Measurements from ENCODE around the gene DBX1.
A peak's percentile ranks its signal among the peaks of the same experiment; 100 is the strongest.

The DBX1 gene

DNA sequence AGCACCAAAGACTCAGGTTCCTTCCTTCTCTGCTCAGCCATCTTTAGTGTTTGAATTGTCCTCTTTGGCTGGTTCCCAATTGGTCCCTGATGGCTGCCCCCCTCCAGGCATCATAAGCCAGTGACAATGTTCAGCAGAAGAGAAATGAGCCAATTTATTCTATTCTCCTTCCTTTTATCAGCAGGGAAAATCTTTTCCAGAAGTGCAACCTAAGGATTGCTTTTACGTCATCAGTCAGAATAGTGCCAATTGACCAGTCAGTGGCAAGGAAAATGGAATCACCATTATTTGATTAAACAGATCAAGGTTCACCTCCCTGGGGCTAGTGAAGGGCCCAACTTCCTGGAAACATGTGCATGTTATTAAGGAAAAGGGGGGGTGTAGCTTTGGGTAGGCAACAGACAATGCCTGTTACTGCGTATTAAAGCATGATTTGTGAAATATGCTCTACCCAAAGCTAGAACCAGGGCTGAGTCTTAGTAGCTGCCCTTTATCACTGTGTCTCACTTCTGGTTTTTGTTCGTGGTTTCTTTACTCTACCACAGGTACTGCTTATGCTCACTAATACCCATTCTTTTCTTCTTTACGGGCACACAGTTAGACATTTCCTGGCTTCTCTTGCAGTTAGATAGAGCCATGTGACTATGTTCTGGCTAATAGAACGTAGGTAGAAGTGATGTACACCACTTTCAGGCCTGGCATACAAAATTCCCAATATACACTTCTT is 12.6 kb upstream of the DBX1 start:
- H3K27ac Mint-ChIP-seq, result no peak overlapping the region
- no peaks in the 10 kb centered on the region for H3K4me1 Mint-ChIP-seq
- ATAC-seq, result no peak
- no peaks in the 10 kb centered on the region for H3K36me3 Mint-ChIP-seq
- peaks cover 9% of the 10 kb centered on the region for H3K9me3 Mint-ChIP-seq
- no peak overlapping the region for H3K4me3 Mint-ChIP-seq
- H3K27me3 Mint-ChIP-seq, result peaks cover 42% of the 10 kb centered on the region

DNA sequence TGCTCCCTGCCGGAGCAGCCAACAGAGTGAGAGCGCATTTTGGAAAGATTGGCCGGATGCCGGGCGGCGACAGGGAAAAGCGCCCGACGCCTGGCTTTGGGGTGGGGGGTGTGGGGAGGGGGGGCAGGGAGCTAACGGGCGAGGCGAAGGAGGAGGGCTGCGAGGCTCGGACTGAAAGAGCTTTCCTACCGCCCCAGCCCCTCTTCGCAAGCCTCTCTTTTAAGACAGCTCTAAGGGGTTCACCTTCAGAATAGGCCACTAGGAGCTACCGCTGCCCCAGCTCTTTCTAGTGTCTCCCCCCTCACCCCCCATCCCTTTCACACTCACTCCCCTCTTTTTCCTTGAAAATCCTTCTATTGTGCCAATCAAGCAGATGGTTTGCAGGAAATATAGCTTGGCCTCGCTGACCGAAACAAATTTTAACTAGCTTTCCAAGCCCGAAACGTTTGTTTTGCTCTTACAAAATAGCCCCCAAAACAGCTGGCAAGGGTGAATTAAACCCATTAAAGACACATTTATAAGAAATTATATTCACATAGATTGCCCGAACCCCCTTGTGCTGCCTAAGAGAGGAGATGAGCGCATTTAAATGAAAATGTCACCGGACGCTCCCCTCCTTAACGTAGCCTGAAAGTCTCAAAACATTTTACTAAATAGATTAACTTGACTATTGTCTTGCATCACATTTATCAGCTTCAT is 3.7 kb upstream of the DBX1 start:
- no peak for ATAC-seq
- H3K4me3 Mint-ChIP-seq, result peak overlapping the region; percentile 30
- no peaks in the 10 kb centered on the region for H3K36me3 Mint-ChIP-seq
- H3K9me3 Mint-ChIP-seq, result peaks cover 4% of the 10 kb centered on the region
- no peak overlapping the region for H3K27ac Mint-ChIP-seq
- peaks cover 92% of the 10 kb centered on the region for H3K27me3 Mint-ChIP-seq
- H3K4me1 Mint-ChIP-seq, result peaks cover 8% of the 10 kb centered on the region

DNA sequence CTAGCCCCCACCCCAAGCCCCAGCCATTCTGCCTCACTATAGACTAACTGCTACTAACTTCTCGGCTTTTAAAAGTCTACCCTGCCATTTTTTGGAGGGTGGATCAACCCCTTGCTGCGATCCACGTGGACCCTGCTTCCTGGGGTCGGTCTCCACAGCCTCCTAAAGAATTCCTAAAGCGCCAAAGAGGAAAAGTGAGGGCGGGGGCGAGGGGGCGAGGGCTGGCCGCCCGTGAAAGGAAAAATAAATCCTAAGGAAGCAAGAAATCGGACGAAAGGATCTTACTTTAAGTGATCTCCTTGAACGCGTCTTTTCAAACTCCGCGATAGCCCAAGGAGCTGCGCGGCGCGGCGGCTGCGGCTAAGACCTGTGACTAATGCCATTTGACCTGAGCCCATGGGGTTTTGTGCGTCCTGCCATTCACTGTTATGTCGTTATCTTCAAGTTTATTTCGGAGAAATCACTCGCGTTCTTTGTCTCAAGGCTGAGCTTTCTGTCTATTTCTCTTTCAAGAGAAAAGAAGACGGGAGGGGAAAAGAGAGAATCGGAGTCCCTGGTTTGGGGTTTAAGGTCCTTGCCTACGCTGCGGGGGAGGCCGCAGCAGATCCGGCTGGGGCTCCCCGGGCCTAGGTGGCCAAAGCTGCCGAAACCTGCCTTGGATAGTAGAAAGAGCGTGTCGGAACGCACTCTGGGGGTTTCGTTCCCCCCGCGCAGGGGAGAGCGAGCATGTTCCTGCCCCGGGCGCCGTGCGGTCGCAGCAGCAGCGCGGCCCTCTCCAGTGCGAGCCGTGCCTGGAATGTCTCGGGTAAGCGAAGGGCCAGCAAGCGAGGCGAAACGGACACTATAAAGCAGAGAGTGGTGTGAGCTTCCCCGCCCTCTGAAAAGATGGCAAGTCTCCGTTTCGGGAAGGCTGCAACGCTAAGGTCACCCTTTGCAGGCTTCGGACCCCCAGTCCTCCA is 2.8 kb upstream of the DBX1 start:
- no peaks in the 10 kb centered on the region for H3K36me3 Mint-ChIP-seq
- H3K9me3 Mint-ChIP-seq, result peaks cover 5% of the 10 kb centered on the region
- peaks cover 97% of the 10 kb centered on the region for H3K27me3 Mint-ChIP-seq
- no peak overlapping the region for H3K27ac Mint-ChIP-seq
- peaks cover 8% of the 10 kb centered on the region for H3K4me1 Mint-ChIP-seq
- ATAC-seq, result no peak
- peak overlapping the region; percentile 30 for H3K4me3 Mint-ChIP-seq

DNA sequence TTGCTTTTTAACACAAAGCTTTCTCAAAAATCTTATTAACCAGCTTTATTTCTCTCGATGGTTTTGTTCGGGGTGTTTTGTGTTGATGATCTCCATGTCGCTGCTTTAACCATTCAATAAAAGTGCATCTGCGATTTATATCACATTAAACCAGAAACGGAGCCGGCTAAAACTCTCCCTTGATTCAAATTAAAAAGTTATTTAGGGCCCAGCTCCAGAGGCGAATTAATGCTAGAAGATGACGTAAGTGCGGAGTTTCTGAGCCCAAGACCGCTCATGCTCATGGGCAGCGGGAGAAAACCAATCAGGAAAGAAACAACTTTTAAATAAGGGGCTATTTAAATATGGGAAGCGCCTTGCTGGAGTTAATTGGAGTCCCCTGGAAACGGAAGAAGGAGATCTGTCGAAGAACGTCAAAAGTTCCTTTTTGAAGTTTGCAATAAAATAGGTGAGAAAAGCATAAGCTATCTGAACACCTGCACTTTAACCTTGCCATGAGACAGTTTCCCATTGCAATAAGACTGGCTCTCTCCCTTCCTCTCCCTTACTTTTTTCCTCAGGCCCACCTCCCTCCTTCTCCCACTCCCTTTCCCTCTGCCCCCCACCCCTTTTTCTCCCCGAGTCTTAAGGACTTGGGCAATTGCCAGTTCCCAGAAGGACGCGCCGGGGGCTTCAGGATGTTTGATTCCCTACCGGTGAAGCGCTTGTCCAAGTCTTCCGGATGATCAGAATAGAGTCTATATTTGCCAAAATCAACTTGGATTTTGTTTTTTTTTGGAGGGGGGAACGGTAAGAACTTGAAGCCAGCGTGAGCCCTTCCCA is 1.9 kb upstream of the DBX1 start:
- ATAC-seq, result no peak
- Mint-ChIP-seq H3K27me3 (peaks cover 97% of the 10 kb centered on the region), H3K9me3 (peaks cover 5% of the 10 kb centered on the region), H3K4me3 (no peak overlapping the region), H3K36me3 (no peaks in the 10 kb centered on the region), H3K27ac (no peak overlapping the region), H3K4me1 (peaks cover 11% of the 10 kb centered on the region)

DNA sequence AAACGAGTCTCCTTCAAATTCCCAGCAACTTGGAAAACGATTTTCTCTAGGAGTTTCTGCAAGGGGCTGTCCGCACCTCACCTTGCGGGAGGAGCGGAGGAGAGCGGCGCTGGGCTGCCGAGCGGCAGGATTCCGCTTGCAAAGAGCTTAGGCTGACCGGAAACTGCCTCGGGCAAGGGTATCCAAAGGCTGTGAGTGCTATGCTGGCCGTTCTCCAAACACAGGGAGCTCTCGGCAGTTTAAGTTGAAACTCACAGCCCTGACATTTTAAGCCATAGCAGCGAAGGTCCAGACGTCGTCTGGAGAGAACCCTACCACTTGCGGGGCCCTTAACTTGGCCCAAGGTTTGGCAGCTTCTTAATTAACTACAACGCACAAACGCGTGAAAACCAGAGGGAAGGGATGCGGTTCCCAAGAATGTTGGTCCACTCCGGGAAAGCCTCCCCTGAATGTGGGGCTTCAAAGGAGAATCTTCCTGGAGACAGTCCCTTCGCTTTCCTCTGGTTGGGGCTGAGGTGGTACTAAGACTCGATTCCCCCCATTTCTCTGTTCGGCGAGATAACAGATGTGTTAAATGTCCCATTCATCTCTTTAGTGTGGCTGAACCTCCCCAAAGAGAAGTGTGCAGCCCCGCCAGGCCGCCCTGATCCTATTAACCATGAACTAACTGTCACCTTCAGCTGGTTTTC is 1.1 kb upstream of the DBX1 start:
- peaks cover 14% of the 10 kb centered on the region for H3K4me1 Mint-ChIP-seq
- H3K9me3 Mint-ChIP-seq, result peaks cover 5% of the 10 kb centered on the region
- H3K36me3 Mint-ChIP-seq, result no peaks in the 10 kb centered on the region
- no peak for ATAC-seq
- no peak overlapping the region for H3K27ac Mint-ChIP-seq
- no peak overlapping the region for H3K4me3 Mint-ChIP-seq
- peaks cover 96% of the 10 kb centered on the region for H3K27me3 Mint-ChIP-seq

DNA sequence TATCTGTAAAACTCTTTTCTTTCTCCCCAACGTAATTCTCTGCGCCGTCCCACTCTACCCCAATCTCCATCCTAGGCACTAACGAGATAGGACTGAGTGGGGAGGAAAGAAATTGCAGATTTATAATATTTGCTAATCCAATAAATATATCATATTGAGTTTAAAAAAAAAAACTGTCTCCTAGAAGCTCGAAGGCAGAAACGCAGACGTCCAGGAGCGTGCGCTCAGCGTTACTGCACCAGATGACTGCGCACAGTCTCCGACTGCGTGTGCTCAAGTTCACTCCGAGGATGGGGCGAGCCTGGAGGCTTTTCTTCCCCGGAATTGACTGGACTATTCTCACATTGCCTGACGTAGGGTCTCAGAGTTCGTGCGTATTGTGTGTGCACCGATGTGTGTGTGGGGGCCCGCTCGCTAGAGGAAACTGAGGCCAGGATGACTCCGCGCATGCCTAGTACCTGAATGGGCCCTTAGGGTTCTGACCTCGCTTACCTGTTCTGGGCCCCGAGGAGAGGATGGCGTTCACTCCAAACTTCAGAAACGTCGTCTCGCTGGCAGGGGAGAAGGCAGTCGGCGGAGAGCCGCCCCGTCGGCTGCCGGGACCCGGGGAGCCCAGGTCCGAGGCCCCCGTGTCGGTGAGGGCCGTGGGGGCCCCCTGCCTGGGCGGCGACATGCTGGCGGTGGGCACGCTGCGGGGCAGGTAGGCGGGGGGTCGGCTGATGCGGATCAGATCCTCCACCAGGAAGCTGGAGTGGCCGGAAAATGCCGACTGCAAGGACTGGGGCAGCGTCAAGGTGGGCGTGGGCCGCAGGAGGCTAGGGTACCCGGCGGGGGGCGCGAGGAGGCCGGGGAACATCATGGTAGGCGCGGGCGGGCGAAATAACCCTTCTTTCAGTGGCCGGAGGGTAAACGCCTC is 551 bp downstream of the DBX1 start:
- Mint-ChIP-seq H3K4me3 (no peak overlapping the region), H3K36me3 (peaks cover 7% of the 10 kb centered on the region), H3K27me3 (peaks cover 97% of the 10 kb centered on the region), H3K4me1 (peaks cover 23% of the 10 kb centered on the region), H3K9me3 (peaks cover 10% of the 10 kb centered on the region), H3K27ac (no peak overlapping the region)
- ATAC-seq, result no peak

DNA sequence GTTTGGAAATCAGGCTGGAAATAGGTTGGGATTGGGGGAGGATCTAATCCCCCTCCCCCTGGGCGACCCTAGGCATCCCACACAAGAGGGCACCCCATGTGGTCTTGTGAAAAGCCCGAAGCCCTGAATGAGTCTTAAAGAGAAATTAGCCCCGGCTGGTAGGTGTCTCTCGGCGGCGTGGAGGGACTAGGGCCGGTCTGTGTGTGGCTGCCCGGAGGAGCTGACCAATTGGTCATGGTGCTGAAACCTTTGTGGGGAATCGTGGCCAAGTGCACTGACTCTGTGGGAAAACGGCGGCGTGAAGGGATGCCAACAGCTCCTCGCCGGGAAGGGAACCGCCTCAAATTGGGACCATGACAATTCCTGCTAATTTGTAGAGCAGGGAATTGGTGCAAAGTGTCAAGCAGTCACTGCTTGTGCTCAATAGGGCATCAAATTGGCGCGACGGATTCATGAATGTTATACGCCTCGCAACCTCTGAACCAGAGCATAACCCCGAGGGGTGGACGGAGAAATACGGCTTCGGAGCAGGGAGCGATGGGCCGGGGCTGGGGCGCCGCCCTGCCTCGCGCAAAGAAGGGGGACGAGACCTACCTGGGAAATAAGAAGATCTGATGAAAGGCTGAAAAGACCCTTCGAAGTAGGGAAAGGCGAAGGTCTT is 1.5 kb downstream of the DBX1 start:
- H3K27me3 Mint-ChIP-seq, result peaks cover 94% of the 10 kb centered on the region
- no peak overlapping the region for H3K4me3 Mint-ChIP-seq
- H3K27ac Mint-ChIP-seq, result no peak overlapping the region
- peaks cover 7% of the 10 kb centered on the region for H3K36me3 Mint-ChIP-seq
- peaks cover 10% of the 10 kb centered on the region for H3K9me3 Mint-ChIP-seq
- no peak for ATAC-seq
- peaks cover 23% of the 10 kb centered on the region for H3K4me1 Mint-ChIP-seq

DNA sequence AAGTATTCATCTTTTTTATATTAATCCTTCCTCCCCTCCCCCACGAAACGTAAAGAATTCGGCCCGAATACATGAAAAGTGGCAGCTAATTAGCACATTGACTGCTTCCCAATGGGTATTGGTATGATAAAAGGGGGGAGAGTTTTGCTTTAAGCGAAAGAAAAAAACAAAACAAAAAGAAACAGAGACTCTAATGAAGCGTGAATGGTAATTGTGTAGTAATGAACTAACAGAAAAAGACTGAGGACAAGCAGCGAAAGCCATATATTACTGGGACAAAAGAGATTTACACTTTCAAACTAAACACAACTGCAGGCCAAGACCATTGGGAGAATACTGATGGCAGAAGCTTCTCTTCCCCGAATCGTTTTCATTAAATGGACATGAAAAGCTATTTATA is 2.5 kb downstream of the DBX1 start:
- Mint-ChIP-seq H3K27ac (no peak overlapping the region), H3K9me3 (peaks cover 10% of the 10 kb centered on the region), H3K4me3 (no peak overlapping the region), H3K36me3 (peaks cover 7% of the 10 kb centered on the region), H3K27me3 (peaks cover 94% of the 10 kb centered on the region), H3K4me1 (peaks cover 16% of the 10 kb centered on the region)
- no peak for ATAC-seq

DNA sequence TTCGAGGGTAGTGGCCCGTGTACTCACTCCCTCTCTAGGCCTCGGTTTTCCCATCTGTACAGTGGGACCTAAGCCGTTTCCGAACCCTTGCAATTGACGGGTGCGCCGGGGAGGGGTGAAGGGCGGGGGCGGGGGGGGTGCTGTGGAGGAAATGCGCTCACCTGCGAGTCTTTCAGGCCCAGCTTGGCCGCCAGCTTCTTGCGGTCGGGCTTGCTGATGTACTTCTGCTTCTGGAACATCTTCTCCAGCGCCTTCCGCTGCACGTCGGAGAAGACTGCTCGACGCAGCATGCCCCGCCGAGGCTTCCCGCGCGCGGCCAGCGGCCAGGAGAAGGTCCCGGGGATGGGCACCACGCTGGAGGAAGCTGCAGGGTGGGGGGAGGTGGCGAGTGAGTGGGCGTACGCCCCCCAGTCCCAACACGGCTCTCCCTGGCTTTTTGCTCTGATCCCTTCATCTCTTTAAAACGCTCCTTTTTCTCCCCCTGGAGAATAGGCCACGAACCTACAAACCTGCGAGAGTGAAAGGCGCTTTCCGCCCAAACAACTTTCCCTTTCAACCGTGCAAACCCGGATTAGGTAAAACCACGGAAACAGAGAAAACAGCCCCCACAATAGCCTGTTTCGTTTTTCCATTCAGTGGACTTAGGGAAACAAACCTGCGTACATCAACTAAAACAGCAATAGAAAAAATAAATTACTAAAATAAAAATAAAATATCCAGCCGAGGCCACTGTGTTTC is 3.2 kb downstream of the DBX1 start:
- H3K4me3 Mint-ChIP-seq, result peak overlapping the region; percentile 26
- peaks cover 7% of the 10 kb centered on the region for H3K36me3 Mint-ChIP-seq
- no peak for ATAC-seq
- peaks cover 88% of the 10 kb centered on the region for H3K27me3 Mint-ChIP-seq
- peaks cover 16% of the 10 kb centered on the region for H3K4me1 Mint-ChIP-seq
- no peak overlapping the region for H3K27ac Mint-ChIP-seq
- peaks cover 10% of the 10 kb centered on the region for H3K9me3 Mint-ChIP-seq

DNA sequence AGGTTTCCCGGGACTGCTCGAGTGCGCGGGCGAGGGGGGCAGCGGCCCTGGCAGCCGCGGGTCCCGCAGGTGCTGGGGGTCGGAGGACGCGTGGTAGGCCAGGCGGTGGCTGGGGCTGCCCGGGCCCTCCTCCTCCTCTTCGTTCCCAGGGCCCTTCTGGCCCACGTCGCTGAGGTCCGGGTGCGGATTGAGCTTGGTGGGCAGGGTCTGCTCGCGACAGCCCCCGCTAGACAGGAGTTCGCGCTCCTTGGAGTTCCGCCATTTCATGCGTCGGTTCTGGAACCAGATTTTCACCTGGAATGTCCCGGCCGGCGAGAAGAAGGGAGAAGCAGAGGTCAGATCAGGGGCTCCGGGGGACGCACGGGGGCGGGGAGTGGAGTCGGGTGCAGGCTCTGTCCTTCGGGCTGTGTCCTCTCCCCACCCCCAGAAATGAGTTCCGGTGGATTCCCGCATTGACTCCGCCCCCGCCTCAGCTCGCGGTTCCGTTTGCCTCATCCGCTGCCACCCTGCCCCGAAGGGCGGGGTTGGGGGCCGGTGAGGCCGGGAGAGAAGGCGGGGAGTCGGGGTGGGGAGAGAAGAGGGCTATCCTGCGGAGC is 3.9 kb downstream of the DBX1 start:
- Mint-ChIP-seq H3K27ac (no peak overlapping the region), H3K27me3 (peaks cover 82% of the 10 kb centered on the region)

DNA sequence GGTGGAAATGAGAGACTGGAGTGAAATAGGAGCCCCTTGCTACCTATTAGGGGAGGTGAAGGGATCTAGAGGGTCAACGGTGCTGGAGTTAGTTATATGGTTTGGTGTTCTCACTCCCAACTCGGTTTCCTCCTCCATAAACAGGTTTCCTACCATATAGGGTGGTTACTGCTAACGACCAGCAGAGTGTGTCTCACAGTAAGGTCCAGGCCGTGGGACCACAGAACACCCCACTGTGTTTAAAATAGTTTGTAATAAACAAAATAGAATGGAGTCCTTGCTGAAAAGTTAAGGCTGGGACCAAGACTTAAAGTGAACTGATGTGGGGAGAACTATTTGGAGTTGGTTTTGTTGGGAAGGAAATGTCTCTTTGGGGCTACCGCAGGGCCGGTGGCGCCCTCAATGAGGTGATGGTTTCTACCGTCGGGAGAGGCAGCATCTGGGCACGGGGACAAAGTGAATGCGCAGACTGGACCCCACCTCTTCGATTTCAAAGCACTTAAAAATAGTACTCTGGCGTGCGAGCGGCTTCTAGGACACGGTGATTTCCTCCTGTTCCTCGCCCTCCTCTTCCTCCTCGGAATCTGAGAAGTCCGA is 4.5 kb downstream of the DBX1 start:
- no peak overlapping the region for H3K27ac Mint-ChIP-seq
- peak overlapping the region; percentile 70 for H3K4me3 Mint-ChIP-seq
- H3K27me3 Mint-ChIP-seq, result peaks cover 76% of the 10 kb centered on the region
- no peak for ATAC-seq
- H3K9me3 Mint-ChIP-seq, result peaks cover 10% of the 10 kb centered on the region
- H3K36me3 Mint-ChIP-seq, result peaks cover 7% of the 10 kb centered on the region
- H3K4me1 Mint-ChIP-seq, result peaks cover 16% of the 10 kb centered on the region

More for the DNA sequence above, 3.9 kb downstream of the DBX1 start:
- Mint-ChIP-seq H3K4me1 (peaks cover 16% of the 10 kb centered on the region), H3K4me3 (peak overlapping the region; percentile 70), H3K9me3 (peaks cover 10% of the 10 kb centered on the region), H3K36me3 (peaks cover 7% of the 10 kb centered on the region)
- ATAC-seq, result no peak

DNA sequence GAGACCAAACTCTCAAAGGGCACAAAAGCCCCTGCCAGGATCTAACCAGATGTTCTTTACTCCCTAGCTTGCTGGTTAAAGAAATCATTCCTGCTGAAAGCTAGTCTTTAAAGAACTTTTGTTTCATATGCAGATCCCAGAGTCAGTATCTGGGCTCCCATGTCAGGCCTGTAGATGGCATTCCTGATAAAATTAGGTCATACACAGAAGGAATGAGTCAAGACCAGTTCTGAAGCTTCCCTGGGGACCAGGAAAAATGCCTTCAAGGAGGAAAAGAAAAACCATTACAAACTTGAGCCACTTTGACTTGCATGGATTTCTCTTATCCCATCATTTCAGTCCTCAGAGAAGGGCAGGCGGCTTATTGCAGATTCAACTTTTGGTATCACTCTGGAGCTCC is 5.9 kb downstream of the DBX1 start:
- Mint-ChIP-seq H3K36me3 (peaks cover 7% of the 10 kb centered on the region), H3K27me3 (peaks cover 62% of the 10 kb centered on the region), H3K27ac (no peak overlapping the region), H3K4me3 (no peak overlapping the region), H3K9me3 (peaks cover 10% of the 10 kb centered on the region), H3K4me1 (peaks cover 16% of the 10 kb centered on the region)
- ATAC-seq, result no peak
